ENCODE data around the gene KHDRBS1.
A peak's percentile ranks its signal among the peaks of the same experiment; 100 is the strongest.

Gene KHDRBS1

GRCh38 chr1:32071758-32072621 is 58.3 kb downstream of the KHDRBS1 start:
- H3K27ac ChIP-seq (ENCODE audit: low read depth, low read length): peak overlapping the region; percentile 77

GRCh38 chr1:32072622-32073298 is 59.1 kb downstream of the KHDRBS1 start, which contains the start of gene TMEM39B:
TMEM39B (plus strand) TSS chr1:32072939; CDS start chr1:32073048, 109 bp downstream.
- H3K9me3 ChIP-seq (ENCODE audit: control insufficient read depth, insufficient read depth, low read length): no peaks in the 10 kb centered on the region
- H3K4me2 ChIP-seq (ENCODE audit: low read length): peak within 1 kb of the TSS; percentile 94
- H3K36me3 ChIP-seq (ENCODE audit: control insufficient read depth, low read length): peaks cover 29% of the 10 kb centered on the region
- peak within 1 kb of the TSS; percentile 77 for H3K27ac ChIP-seq (ENCODE audit: low read depth, low read length)
- peaks cover 14% of the 10 kb centered on the region for H3F3A ChIP-seq (ENCODE audit: control insufficient read depth, insufficient read depth)
- peaks cover 21% of the 10 kb centered on the region for H3K4me1 ChIP-seq (ENCODE audit: control insufficient read depth, low read length)
- peak within 1 kb of the TSS; percentile 85 for H3K4me3 ChIP-seq (ENCODE audit: low read length)
- H3K9me2 ChIP-seq (replicated peaks; ENCODE audit: control insufficient read depth, low read length): no peaks in the 10 kb centered on the region
- peaks cover 6% of the 10 kb centered on the region; the same call in 1 of the 2 replicates for H4K20me1 ChIP-seq (ENCODE audit: control insufficient read depth, insufficient read depth, low read depth, low read length)
- peaks cover 21% of the 10 kb centered on the region for H3K79me2 ChIP-seq (ENCODE audit: control insufficient read depth, low read length)
- 0 out of 2 replicates have a peak, but pooled peaks cover 4% of the 10 kb centered on the region for H3K27me3 ChIP-seq (ENCODE audit: control insufficient read depth, low read length)
- TF ChIP-seq CTCF (IDR thresholded peaks at IDR 0.05; ENCODE audit: low read depth, low read length, poor library complexity, severe bottlenecking) (no peak), EZH2phosphoT487 (IDR thresholded peaks at IDR 0.05; ENCODE audit: borderline replicate concordance, low read length) (no peak)

More at GRCh38 chr1:32071758-32072621, 58.3 kb downstream of the KHDRBS1 start:
- H3K27me3 ChIP-seq (ENCODE audit: control insufficient read depth, low read length): 0 out of 2 replicates have a peak, but pooled peaks cover 4% of the 10 kb centered on the region
- H3K9me3 ChIP-seq (ENCODE audit: control insufficient read depth, insufficient read depth, low read length): no peaks in the 10 kb centered on the region
- peaks cover 14% of the 10 kb centered on the region for H3F3A ChIP-seq (ENCODE audit: control insufficient read depth, insufficient read depth)
- peaks cover 21% of the 10 kb centered on the region for H3K36me3 ChIP-seq (ENCODE audit: control insufficient read depth, low read length)
- peaks cover 6% of the 10 kb centered on the region; the same call in 1 of the 2 replicates for H4K20me1 ChIP-seq (ENCODE audit: control insufficient read depth, insufficient read depth, low read depth, low read length)
- TF ChIP-seq EZH2phosphoT487 (IDR thresholded peaks at IDR 0.05; ENCODE audit: borderline replicate concordance, low read length): no peak
- TF ChIP-seq CTCF (IDR thresholded peaks at IDR 0.05; ENCODE audit: low read depth, low read length, poor library complexity, severe bottlenecking): no peak
- peaks cover 21% of the 10 kb centered on the region for H3K4me1 ChIP-seq (ENCODE audit: control insufficient read depth, low read length)
- peaks cover 21% of the 10 kb centered on the region for H3K79me2 ChIP-seq (ENCODE audit: control insufficient read depth, low read length)
- peak overlapping the region; percentile 94 for H3K4me2 ChIP-seq (ENCODE audit: low read length)
- H3K4me3 ChIP-seq (ENCODE audit: low read length): peak overlapping the region; percentile 85
- no peaks in the 10 kb centered on the region for H3K9me2 ChIP-seq (replicated peaks; ENCODE audit: control insufficient read depth, low read length)

GRCh38 chr1:32073299-32074229 is 59.9 kb downstream of the KHDRBS1 start:
- no peaks in the 10 kb centered on the region for H3K9me2 ChIP-seq (replicated peaks; ENCODE audit: control insufficient read depth, low read length)
- peaks cover 6% of the 10 kb centered on the region; the same call in 1 of the 2 replicates for H4K20me1 ChIP-seq (ENCODE audit: control insufficient read depth, insufficient read depth, low read depth, low read length)
- 0 out of 2 replicates have a peak, but pooled peaks cover 4% of the 10 kb centered on the region for H3K27me3 ChIP-seq (ENCODE audit: control insufficient read depth, low read length)
- no peaks in the 10 kb centered on the region for H3K9me3 ChIP-seq (ENCODE audit: control insufficient read depth, insufficient read depth, low read length)
- H3K27ac ChIP-seq (ENCODE audit: low read depth, low read length): peak overlapping the region; percentile 77
- peak overlapping the region; percentile 85 for H3K4me3 ChIP-seq (ENCODE audit: low read length)
- peaks cover 14% of the 10 kb centered on the region for H3F3A ChIP-seq (ENCODE audit: control insufficient read depth, insufficient read depth)
- peak overlapping the region; percentile 94 for H3K4me2 ChIP-seq (ENCODE audit: low read length)
- peak; percentile 62 for TF ChIP-seq CTCF (IDR thresholded peaks at IDR 0.05; ENCODE audit: low read depth, low read length, poor library complexity, severe bottlenecking)
- no peak for TF ChIP-seq EZH2phosphoT487 (IDR thresholded peaks at IDR 0.05; ENCODE audit: borderline replicate concordance, low read length)
- H3K36me3 ChIP-seq (ENCODE audit: control insufficient read depth, low read length): peaks cover 34% of the 10 kb centered on the region
- H3K79me2 ChIP-seq (ENCODE audit: control insufficient read depth, low read length): peaks cover 21% of the 10 kb centered on the region
- H3K4me1 ChIP-seq (ENCODE audit: control insufficient read depth, low read length): peaks cover 21% of the 10 kb centered on the region
